Aorta (tissue), 5 donors: ENCODE data around the gene RENBP. TPM values are rescaled to one million over a fixed set of nuclear protein-coding genes. Genes with fewer than 3 reads are reported as not detected.
A peak's percentile ranks its signal among the peaks of the same experiment; 100 is the strongest.

Experiments used
- ATAC-seq: fragments of 200-7000 bp; cut with Tn5 transposase; one replicate; pipeline ENCODE4 v1.9.1; 2022; ENCODE audit warnings: moderate library complexity; ENCODE audit not compliant: low FRiP score
- DNase-seq, 2 donors: peaks; one replicate each; pipeline ENCODE4 v3.0.0-alpha.2; 2020
- H3K27ac ChIP-seq, 2 donors: one replicate each; pipeline ENCODE4 v1.5.1; 2013; ENCODE audit warnings: low read length in 2 of 2, mild to moderate bottlenecking in 2 of 2, moderate library complexity in 2 of 2, control low read depth in 1 of 2, inconsistent platforms in 1 of 2, low read depth in 1 of 2
- H3K27me3 ChIP-seq, 2 donors: one replicate each; pipeline ENCODE4 v1.6.1; 2013; ENCODE audit warnings: control low read depth in 1 of 2, low read length in 1 of 2, mild to moderate bottlenecking in 1 of 2, moderate library complexity in 1 of 2; ENCODE audit not compliant: insufficient read depth in 2 of 2, control insufficient read depth in 1 of 2
- H3K36me3 ChIP-seq, 2 donors: one replicate each; pipeline ENCODE4 v1.6.1; 2013; ENCODE audit warnings: control low read depth in 1 of 2, low read length in 1 of 2, mild to moderate bottlenecking in 1 of 2; ENCODE audit not compliant: insufficient read depth in 2 of 2, control insufficient read depth in 1 of 2
- H3K4me1 ChIP-seq, 2 donors: one replicate each; pipeline ENCODE4 v1.6.1; 2013; ENCODE audit warnings: low read length in 2 of 2, control low read depth in 1 of 2, mild to moderate bottlenecking in 1 of 2, moderate library complexity in 1 of 2; ENCODE audit not compliant: insufficient read depth in 2 of 2, control insufficient read depth in 1 of 2
- H3K4me3 ChIP-seq, 2 donors: one replicate each; pipeline ENCODE4 v1.5.1; 2013; ENCODE audit warnings: low read length in 2 of 2, control low read depth in 1 of 2, mild to moderate bottlenecking in 1 of 2
- H3K9me3 ChIP-seq: one replicate; pipeline ENCODE4 v1.6.1; 2013; ENCODE audit warnings: mild to moderate bottlenecking, low read length; ENCODE audit not compliant: control insufficient read depth
- WGBS, 2 donors: extraction: QIAGEN DNeasy Blood & Tissue Kit; methylation state at CpG; one replicate each; pipeline ENCODE4 v1.1.7; 2013; 5-methylcytosine and 5-hydroxymethylcytosine counted together
- intact Hi-C, 2 donors: fragments of 100-400 bp; cut with DNase I; formaldehyde crosslinking; loops; one replicate each; pipeline versions ENCODE4 v1.14.2 to v1.15.0; 2022
- polyA plus RNA-seq, 2 donors: library from polyadenylated mRNA; stranded (reverse); fragments of 200-250 nt; gene quantifications; one replicate each; pipeline ENCODE4 v1.2.3, GENCODE V29; 2013
- total RNA-seq, 2 donors: library from RNA; stranded (reverse); fragmentation: NEBNext Ultra II Directional; extraction: Animal tissue kit (Norgen Biotek cat#: 25700); gene quantifications; one replicate each; pipeline ENCODE4 v1.2.1, GENCODE V29; 2021
- donor health status: healthy with polysubstance abuse.
- donor health status: Bipolar disorder and iron deficiency.
- donor health status: DM: no; HTN: no; CAD: no.
- donor health status: DM: no; HTN: no; CAD: no.
- donor health status: DM: yes; HTN: yes; CAD: no.

The RENBP gene
- total and polyA plus RNA-seq, 4 donors, result 10.5 to 20.9 (median 13.8) TPM

DNA sequence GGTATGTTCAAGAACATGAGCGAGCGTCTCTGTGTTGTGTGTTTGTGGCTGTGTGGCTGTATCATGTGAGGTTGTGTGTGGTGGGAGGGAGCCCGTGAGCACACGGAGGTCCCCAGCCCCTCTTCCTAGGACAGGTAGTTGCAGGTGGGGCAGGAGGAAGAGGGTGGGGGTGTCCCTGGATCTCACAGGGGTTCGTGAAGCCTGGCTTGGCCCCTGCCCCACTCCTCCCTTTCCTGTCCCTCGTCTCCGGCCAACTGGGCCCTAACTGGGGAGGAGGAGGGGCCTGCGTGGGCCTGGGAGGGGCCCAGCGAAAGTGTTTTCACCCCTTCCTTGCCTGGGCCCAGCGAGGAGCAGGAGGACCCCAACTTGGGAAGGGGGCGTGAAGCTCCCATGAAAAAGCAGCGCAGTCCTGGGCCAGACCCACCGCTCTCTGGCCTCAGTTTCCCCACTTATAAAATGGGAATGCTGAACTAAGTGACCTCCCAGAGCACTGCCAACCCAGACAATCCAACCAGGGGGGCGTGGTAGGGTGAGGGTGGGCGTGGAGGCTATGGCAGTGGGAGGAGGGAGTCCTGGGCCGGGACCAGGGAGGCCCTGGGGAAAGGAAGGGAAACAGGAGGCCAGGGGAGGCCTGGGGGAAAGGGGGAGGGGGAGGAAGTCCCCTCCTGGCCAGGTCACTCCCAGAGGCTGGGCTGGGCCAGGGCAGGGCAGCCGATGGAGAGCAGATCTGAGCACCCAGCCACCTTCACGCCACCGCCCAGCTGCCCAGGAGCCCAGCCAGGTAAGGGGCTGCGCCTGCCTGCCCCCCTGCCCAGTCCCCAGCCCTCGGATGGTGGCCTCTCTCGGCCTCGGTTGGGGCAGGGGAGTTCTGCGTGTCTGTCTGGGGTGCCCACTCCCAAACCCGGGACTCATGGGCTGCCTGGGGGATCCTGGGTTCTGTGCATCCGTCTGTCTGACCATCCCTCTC lies 40.2 kb downstream of the RENBP start, which contains the start of gene AVPR2:
Gene AVPR2 (plus strand): TSS at position 683 of the 967 bp plus-strand sequence. CDS start 473 bp downstream, outside the sequence.
- Histone ChIP-seq H3K27me3 (no peaks in the 10 kb centered on the region), H3K4me3 (no peak within 1 kb of the TSS), H3K9me3 (no peaks in the 10 kb centered on the region), H3K36me3 (no peaks in the 10 kb centered on the region), H3K27ac (no peak within 1 kb of the TSS), H3K4me1 (no peaks in the 10 kb centered on the region)
- DNase-seq (peak in 1 of 2 donors; percentile 56), ATAC-seq (peak; percentile 17)
- WGBS, 2 donors, result 53 to 68% methylated on average over 25 to 26 of the region's 26 CpGs
- intact Hi-C loops, result no loop called here

GRCh38 chrX:153903238-153903980 lies 41.0 kb downstream of the RENBP start:
- DNase-seq (peak in 1 of 2 donors; percentile 63), ATAC-seq (no peak)
- 70 to 79% methylated on average over 16 to 18 of the region's 18 CpGs for WGBS, 2 donors
- no peaks in the 10 kb centered on the region for H3K9me3 ChIP-seq
- no peak overlapping the region for H3K4me3 ChIP-seq
- H3K36me3 ChIP-seq, result no peaks in the 10 kb centered on the region
- H3K27ac ChIP-seq, result no peak overlapping the region
- intact Hi-C loops, result no loop called here
- no peaks in the 10 kb centered on the region for H3K4me1 ChIP-seq
- H3K27me3 ChIP-seq, result no peaks in the 10 kb centered on the region

DNA sequence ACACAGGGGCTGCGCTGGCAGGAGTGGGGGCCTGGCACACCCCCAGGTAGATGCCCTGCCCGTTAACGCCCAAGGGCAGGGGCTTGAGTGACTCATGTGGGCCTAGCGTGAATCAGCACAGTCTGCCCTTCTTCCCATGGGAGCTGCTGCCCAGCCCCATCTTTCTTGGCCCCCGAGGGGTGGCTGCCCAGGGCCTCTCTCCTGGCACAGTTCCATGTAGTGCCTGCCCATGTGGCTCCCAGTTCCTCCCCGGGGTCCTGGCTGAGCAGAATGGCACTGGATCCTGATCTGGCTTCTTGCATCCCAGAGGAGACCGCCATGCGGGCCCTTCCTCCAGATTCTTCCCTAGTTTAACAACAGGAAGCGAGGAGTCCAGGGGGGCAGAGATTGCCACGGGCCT lies 42.1 kb downstream of the RENBP start:
- Histone ChIP-seq H3K4me3 (no peak overlapping the region), H3K36me3 (no peaks in the 10 kb centered on the region), H3K27ac (no peak overlapping the region), H3K27me3 (no peaks in the 10 kb centered on the region), H3K9me3 (no peaks in the 10 kb centered on the region), H3K4me1 (no peaks in the 10 kb centered on the region)
- no peak for ATAC-seq
- 64 to 66% methylated on average over 10 of the region's 10 CpGs for WGBS, 2 donors
- intact Hi-C loops, result no loop called here
- no peak for DNase-seq

GRCh38 chrX:153901753-153902140 lies 42.7 kb downstream of the RENBP start:
- H3K27ac ChIP-seq, result no peak overlapping the region
- intact Hi-C loops, result no loop called here

GRCh38 chrX:153900831-153901752 lies 43.4 kb downstream of the RENBP start:
- DNase-seq (peak; percentile 77 to 78), ATAC-seq (no peak)
- Histone ChIP-seq H3K27me3 (no peaks in the 10 kb centered on the region), H3K4me1 (no peaks in the 10 kb centered on the region), H3K27ac (no peak overlapping the region), H3K9me3 (no peaks in the 10 kb centered on the region), H3K36me3 (no peaks in the 10 kb centered on the region), H3K4me3 (no peak overlapping the region)
- intact Hi-C loops, result no loop called here
- WGBS, 2 donors, result 37 to 61% methylated on average over 25 to 26 of the region's 26 CpGs

More at GRCh38 chrX:153901753-153902140, 42.7 kb downstream of the RENBP start:
- no peak for ATAC-seq
- DNase-seq, result no peak
- WGBS, 2 donors, result 58 to 65% methylated on average over 8 of the region's 8 CpGs
- no peaks in the 10 kb centered on the region for H3K4me1 ChIP-seq
- no peaks in the 10 kb centered on the region for H3K36me3 ChIP-seq
- H3K27me3 ChIP-seq, result no peaks in the 10 kb centered on the region
- H3K4me3 ChIP-seq, result no peak overlapping the region
- no peaks in the 10 kb centered on the region for H3K9me3 ChIP-seq

DNA sequence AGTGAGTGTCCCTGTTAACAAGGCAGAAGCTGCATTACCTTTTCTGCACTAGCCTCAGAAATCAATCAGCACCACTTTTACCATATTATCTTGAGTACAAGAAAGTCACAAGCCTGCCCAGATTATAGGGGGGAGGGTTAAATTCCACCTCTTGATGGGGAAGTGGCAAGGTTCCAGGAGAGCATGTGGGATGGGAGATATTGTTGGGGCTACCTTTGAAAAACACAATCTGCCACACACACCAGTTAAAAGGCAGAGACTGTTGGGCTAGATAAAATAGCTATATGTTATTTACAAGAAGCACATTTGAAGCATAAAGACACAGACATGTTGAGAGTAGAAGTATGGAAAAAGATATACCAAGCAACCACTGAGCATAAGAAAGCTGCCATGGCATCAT lies 46.5 kb downstream of the RENBP start:
- no peaks in the 10 kb centered on the region for H3K9me3 ChIP-seq
- no peak for ATAC-seq
- no peaks in the 10 kb centered on the region for H3K36me3 ChIP-seq
- H3K4me1 ChIP-seq, result no peaks in the 10 kb centered on the region
- no peak for DNase-seq
- no peak overlapping the region for H3K4me3 ChIP-seq
- no peak overlapping the region for H3K27ac ChIP-seq
- intact Hi-C loops, result no loop called here
- H3K27me3 ChIP-seq, result no peaks in the 10 kb centered on the region

- ATAC-seq, result no peak
- H3K36me3 ChIP-seq, result no peaks in the 10 kb centered on the region
- no peak overlapping the region for H3K27ac ChIP-seq
- H3K9me3 ChIP-seq, result no peaks in the 10 kb centered on the region
- H3K4me3 ChIP-seq, result no peak overlapping the region
- DNase-seq, result no peak
- intact Hi-C loops, result no loop called here
- no peaks in the 10 kb centered on the region for H3K4me1 ChIP-seq
- 93 to 94% methylated on average over 6 of the region's 6 CpGs for WGBS, 2 donors
- H3K27me3 ChIP-seq, result no peaks in the 10 kb centered on the region
Measured at GRCh38 chrX:153889123-153889522, 55.3 kb downstream of the RENBP start.

GRCh38 chrX:153888344-153888743 lies 56.1 kb downstream of the RENBP start:
- Histone ChIP-seq H3K4me3 (no peak overlapping the region), H3K4me1 (no peaks in the 10 kb centered on the region), H3K36me3 (no peaks in the 10 kb centered on the region), H3K27ac (no peak overlapping the region), H3K9me3 (no peaks in the 10 kb centered on the region), H3K27me3 (no peaks in the 10 kb centered on the region)
- ATAC-seq, result no peak
- intact Hi-C loops, result no loop called here
- no peak for DNase-seq
- WGBS, 2 donors, result 61 to 66% methylated on average over 6 of the region's 6 CpGs
